ENCODE data around the gene CCDC24. TPM values are rescaled to one million over a fixed set of nuclear protein-coding genes. Genes with fewer than 3 reads are reported as not detected.

CCDC24 gene
- total and polyA plus RNA-seq, 9 of the 15 experiments (the other 6 are each of a cell fraction or from before 2014, with no cell fraction given): 0.31 to 4.5 (median 1.5) TPM

- TF ChIP-seq ZNF609 (CRISPR knock-in tag; IDR thresholded peaks at IDR 0.05; ENCODE audit: borderline replicate concordance): no peak; the same call in 1 of the 2 replicates
- TF ChIP-seq ERF (CRISPR knock-in tag; IDR thresholded peaks at IDR 0.05): peak; percentile 17; the same call in 1 of the 2 replicates
- TF ChIP-seq MTA3 (IDR thresholded peaks at IDR 0.05; ENCODE audit: borderline replicate concordance): peak; percentile 20; the same call in 1 of the 2 replicates
These were observed 16.0 kb upstream of the CCDC24 start (continued) for GRCh38 chr1:43975249-43975961.

DNA sequence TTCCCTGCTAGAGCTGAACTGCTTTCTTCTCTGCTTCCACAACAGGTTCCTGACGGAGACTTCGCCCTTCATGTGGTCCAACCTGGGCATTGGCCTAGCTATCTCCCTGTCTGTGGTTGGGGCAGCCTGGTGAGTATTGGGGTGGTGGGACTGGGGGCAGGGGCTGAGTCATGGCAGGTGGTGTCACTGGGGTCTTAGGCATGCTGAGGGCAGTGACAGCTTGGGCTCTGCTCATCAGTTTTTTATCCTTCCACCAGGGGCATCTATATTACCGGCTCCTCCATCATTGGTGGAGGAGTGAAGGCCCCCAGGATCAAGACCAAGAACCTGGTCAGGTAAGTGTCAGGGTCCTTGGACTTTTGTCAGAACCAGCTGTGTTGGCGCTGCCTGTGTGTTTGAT lies 15.4 kb upstream of the CCDC24 start:
- FAIRE-seq: no peak
- intact Hi-C loops (cut with micrococcal nuclease): no loop called here
- CTCF ChIA-PET (ENCODE audit: low intra/inter-chr PET ratio): no interaction called here
- Histone ChIP-seq H3K9ac (ENCODE audit: insufficient read depth in 1 of 2, low read depth in 2 of 2, low read length in 2 of 2) (peak overlapping the region; percentile 88 to 98), H3K4me2 (ENCODE audit: insufficient read depth, low read length) (peak overlapping the region; percentile 90), H3K36me3 (ENCODE audit: control insufficient read depth, insufficient read depth, low read length) (peaks cover 65% of the 10 kb centered on the region), H3K27ac (ENCODE audit: extremely low read depth, low read depth, low read length) (peak overlapping the region; percentile 89), H3K79me2 (ENCODE audit: control insufficient read depth, insufficient read depth, low read length) (peaks cover 64% of the 10 kb centered on the region), H4K20me1 (replicated peaks; ENCODE audit: control insufficient read depth, insufficient read depth, low read length) (peaks cover 24% of the 10 kb centered on the region), H2AFZ (ENCODE audit: low read depth, low read length) (no peak overlapping the region), H3K9me1 (ENCODE audit: control insufficient read depth, insufficient read depth, low read length) (peaks cover 17% of the 10 kb centered on the region), H3K27me3 (ENCODE audit: control insufficient read depth in 2 of 2, insufficient read depth in 2 of 2, low read length in 2 of 2) (no peaks in the 10 kb centered on the region), H3K4me1 (replicated peaks in 1 of 2; ENCODE audit: control insufficient read depth in 2 of 2, insufficient read depth in 2 of 2, low read length in 2 of 2) (peaks cover 47 to 73% of the 10 kb centered on the region in 2 experiments), H3K9me3 (replicated peaks; ENCODE audit: control insufficient read depth, insufficient read depth, low read depth, low read length) (no peaks in the 10 kb centered on the region), H3K4me3 (peak overlapping the region; percentile 87)
- BruUV-seq (replicated peaks): no TSS peak
- ATAC-seq: no peak
- in situ Hi-C loops (cut with MboI): no loop called here
- POLR2A ChIA-PET: interaction anchor here (0.6 to 2.5 kb wide), 8 partner anchors 8 to 72 kb away, joined by 3 to 7 read pairs (median 4); no protein-coding TSS in a partner anchor
- DNase-seq (ENCODE audit: extremely low read depth in 1 of 4, low spot score in 3 of 4): peak in 2 of 4 experiments; percentile 51 to 56
- 63% methylated on average over 4 of the region's 4 CpGs for WGBS (ENCODE audit: insufficient coverage, low coverage, missing lambda C conversion rate)
- TF ChIP-seq U2AF2 (optimal IDR thresholded peaks at IDR 0.05; ENCODE audit: low read depth, low read length): no peak
- no peak for TF ChIP-seq RBBP5 (IDR thresholded peaks at IDR 0.05; ENCODE audit: borderline replicate concordance, insufficient read depth, low read length, poor library complexity, severe bottlenecking)
- no peak for TF ChIP-seq PML (IDR thresholded peaks at IDR 0.05; ENCODE audit: low read length)
- TF ChIP-seq TBP (optimal IDR thresholded peaks at IDR 0.05; ENCODE audit: low read depth, low read length): peak; percentile 4
- no peak for TF ChIP-seq HINFP (tag; conservative IDR thresholded peaks at IDR 0.05; ENCODE audit: low read depth)
- no peak for TF ChIP-seq KDM1A (IDR thresholded peaks at IDR 0.05)
- TF ChIP-seq, protein P1, sequence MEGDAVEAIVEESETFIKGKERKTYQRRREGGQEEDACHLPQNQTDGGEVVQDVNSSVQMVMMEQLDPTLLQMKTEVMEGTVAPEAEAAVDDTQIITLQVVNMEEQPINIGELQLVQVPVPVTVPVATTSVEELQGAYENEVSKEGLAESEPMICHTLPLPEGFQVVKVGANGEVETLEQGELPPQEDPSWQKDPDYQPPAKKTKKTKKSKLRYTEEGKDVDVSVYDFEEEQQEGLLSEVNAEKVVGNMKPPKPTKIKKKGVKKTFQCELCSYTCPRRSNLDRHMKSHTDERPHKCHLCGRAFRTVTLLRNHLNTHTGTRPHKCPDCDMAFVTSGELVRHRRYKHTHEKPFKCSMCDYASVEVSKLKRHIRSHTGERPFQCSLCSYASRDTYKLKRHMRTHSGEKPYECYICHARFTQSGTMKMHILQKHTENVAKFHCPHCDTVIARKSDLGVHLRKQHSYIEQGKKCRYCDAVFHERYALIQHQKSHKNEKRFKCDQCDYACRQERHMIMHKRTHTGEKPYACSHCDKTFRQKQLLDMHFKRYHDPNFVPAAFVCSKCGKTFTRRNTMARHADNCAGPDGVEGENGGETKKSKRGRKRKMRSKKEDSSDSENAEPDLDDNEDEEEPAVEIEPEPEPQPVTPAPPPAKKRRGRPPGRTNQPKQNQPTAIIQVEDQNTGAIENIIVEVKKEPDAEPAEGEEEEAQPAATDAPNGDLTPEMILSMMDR (IDR thresholded peaks at IDR 0.05 in 2 of 3, conservative IDR thresholded peaks at IDR 0.05 in 1 of 3; ENCODE audit: insufficient read depth in 2 of 3, low read depth in 1 of 3, low read length in 3 of 3): 0 out of 6 replicates have a peak, but pooled peaks have one; percentile 1 to 18 (median 17)
